ENCODE data around the gene GCFC2. TPM values are rescaled to one million over a fixed set of nuclear protein-coding genes. Genes with fewer than 3 reads are reported as not detected.

Gene GCFC2
- total RNA-seq, 1 experiment from 2014 or later = 22.5 TPM

DNA sequence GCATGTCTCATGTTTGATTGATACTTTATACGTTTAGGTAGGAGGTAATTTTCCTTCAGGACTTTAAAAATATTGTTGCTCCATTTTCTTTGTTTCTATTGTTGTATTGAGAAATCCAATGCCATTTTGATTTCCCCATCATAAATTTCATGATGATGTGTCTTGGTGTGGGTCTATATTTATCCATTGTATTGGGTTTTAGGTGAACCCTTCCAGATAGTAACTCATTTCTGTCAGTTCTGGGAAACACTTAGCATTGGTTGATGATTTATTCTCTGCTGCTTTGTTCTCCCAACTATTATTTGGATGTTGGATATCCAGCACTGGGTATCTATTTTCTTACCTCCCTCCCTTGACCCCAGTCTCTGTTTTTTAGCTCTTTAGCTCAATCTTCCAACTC, 54.2 kb downstream of the GCFC2 start:
- H3K4me3 ChIP-seq (ENCODE audit: low read depth, low read length) = no peak overlapping the region
- peaks cover 2% of the 10 kb centered on the region; the same call in 1 of the 2 replicates for H3K36me3 ChIP-seq (ENCODE audit: control insufficient read depth, insufficient read depth, low read length)
- peaks cover 62% of the 10 kb centered on the region for H3K36me3 Mint-ChIP-seq (ENCODE audit: insufficient read depth, unreplicated experiment)

DNA sequence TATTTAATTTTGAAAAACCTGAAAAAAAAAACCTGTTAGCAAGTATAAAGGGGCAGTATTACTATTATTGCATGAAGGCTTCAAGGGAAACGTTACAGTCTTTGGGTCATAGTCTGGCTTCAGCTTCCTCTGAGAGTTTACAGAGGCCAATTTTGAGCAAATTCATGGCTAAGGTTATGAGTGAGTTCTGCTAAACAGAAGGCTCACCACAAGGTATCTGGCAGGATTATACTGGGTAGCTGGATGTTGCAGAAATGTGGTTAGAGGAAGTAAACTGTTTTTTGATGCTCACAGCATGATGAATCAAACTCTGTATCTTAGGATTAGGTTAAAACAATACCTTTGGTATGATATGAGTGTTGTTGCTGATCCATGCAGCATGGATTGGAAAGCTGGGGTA, 54.9 kb downstream of the GCFC2 start:
- Histone ChIP-seq H3K9me3 (no peaks in the 10 kb centered on the region), H3K4me3 (ENCODE audit: low read depth, low read length) (no peak overlapping the region), H3K36me3 (ENCODE audit: control insufficient read depth, insufficient read depth, low read length) (peaks cover 1% of the 10 kb centered on the region; the same call in 1 of the 2 replicates), H3K27me3 (replicated peaks; ENCODE audit: control insufficient read depth, insufficient read depth, low read length) (no peaks in the 10 kb centered on the region), H3K4me1 (no peaks in the 10 kb centered on the region)
- H3K9me3 Mint-ChIP-seq (ENCODE audit: unreplicated experiment) = no peaks in the 10 kb centered on the region
- TF ChIP-seq, protein P1, sequence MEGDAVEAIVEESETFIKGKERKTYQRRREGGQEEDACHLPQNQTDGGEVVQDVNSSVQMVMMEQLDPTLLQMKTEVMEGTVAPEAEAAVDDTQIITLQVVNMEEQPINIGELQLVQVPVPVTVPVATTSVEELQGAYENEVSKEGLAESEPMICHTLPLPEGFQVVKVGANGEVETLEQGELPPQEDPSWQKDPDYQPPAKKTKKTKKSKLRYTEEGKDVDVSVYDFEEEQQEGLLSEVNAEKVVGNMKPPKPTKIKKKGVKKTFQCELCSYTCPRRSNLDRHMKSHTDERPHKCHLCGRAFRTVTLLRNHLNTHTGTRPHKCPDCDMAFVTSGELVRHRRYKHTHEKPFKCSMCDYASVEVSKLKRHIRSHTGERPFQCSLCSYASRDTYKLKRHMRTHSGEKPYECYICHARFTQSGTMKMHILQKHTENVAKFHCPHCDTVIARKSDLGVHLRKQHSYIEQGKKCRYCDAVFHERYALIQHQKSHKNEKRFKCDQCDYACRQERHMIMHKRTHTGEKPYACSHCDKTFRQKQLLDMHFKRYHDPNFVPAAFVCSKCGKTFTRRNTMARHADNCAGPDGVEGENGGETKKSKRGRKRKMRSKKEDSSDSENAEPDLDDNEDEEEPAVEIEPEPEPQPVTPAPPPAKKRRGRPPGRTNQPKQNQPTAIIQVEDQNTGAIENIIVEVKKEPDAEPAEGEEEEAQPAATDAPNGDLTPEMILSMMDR (IDR thresholded peaks at IDR 0.05; ENCODE audit: insufficient read depth in 1 of 2, low read depth in 1 of 2, low read length in 1 of 2, severe bottlenecking in 1 of 2, unreplicated experiment in 1 of 2) = no peak
- no peaks in the 10 kb centered on the region for H3K4me1 Mint-ChIP-seq (ENCODE audit: low read depth, unreplicated experiment)
- ChIA-PET CTCF (interaction anchor here (1.5 kb wide), 1 partner anchor 14 kb away, joined by 4 read pairs; no protein-coding TSS in a partner anchor), POLR2A (interaction anchor here (0.6 kb wide), 1 partner anchor 20 kb away, joined by 6 read pairs; no protein-coding TSS in a partner anchor)
- DNase-seq = no peak
- H3K27ac Mint-ChIP-seq (ENCODE audit: unreplicated experiment) = no peak overlapping the region
- no peaks in the 10 kb centered on the region for H3K27me3 Mint-ChIP-seq (ENCODE audit: insufficient read depth, unreplicated experiment)
- BruUV-seq (replicated peaks) = no TSS peak
- intact Hi-C loops (cut with micrococcal nuclease; ENCODE audit: unreplicated experiment) = no loop called here
- H3K4me3 Mint-ChIP-seq (ENCODE audit: unreplicated experiment) = no peak overlapping the region
- H3K36me3 Mint-ChIP-seq (ENCODE audit: insufficient read depth, unreplicated experiment) = peaks cover 64% of the 10 kb centered on the region

More for the DNA sequence above, 54.2 kb downstream of the GCFC2 start:
- TF ChIP-seq, protein P1 (IDR thresholded peaks at IDR 0.05; ENCODE audit: insufficient read depth in 1 of 2, low read depth in 1 of 2, low read length in 1 of 2, severe bottlenecking in 1 of 2, unreplicated experiment in 1 of 2) = no peak
- no peaks in the 10 kb centered on the region for H3K27me3 ChIP-seq (replicated peaks; ENCODE audit: control insufficient read depth, insufficient read depth, low read length)
- H3K4me1 Mint-ChIP-seq (ENCODE audit: low read depth, unreplicated experiment) = no peaks in the 10 kb centered on the region
- POLR2A ChIA-PET = no interaction called here
- no peak overlapping the region for H3K4me3 Mint-ChIP-seq (ENCODE audit: unreplicated experiment)
- no peaks in the 10 kb centered on the region for H3K9me3 ChIP-seq
- intact Hi-C loops (cut with micrococcal nuclease; ENCODE audit: unreplicated experiment) = no loop called here
- no peak overlapping the region for H3K27ac Mint-ChIP-seq (ENCODE audit: unreplicated experiment)
- no TSS peak for BruUV-seq (replicated peaks)
- no peaks in the 10 kb centered on the region for H3K4me1 ChIP-seq
- DNase-seq = no peak
- H3K9me3 Mint-ChIP-seq (ENCODE audit: unreplicated experiment) = no peaks in the 10 kb centered on the region
- CTCF ChIA-PET = interaction anchor here (1.5 kb wide), 1 partner anchor 15 kb away, joined by 4 read pairs; no protein-coding TSS in a partner anchor
- H3K27me3 Mint-ChIP-seq (ENCODE audit: insufficient read depth, unreplicated experiment) = no peaks in the 10 kb centered on the region

DNA sequence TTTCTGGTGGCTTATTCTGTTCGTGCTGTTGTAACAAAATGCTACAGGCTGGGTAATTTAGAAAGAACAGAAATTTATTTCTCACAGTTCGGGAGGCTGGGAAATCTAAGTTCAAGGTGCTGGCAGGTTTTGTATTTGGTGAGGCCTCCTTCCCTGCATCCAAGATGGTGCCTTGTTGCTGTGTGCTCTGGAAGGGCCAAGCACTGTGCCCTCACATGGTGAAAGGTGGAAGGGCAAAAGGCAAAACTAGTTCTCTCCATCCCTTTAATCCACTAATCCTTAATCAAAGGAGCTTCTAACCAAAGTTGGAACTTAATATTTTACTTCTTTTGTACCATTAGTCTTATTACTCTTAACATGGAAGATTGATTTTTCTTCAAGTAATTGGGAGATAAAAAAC, 56.7 kb downstream of the GCFC2 start:
- Histone ChIP-seq H3K4me3 (ENCODE audit: low read depth, low read length) (no peak overlapping the region), H3K27me3 (replicated peaks; ENCODE audit: control insufficient read depth, insufficient read depth, low read length) (no peaks in the 10 kb centered on the region), H3K4me1 (no peaks in the 10 kb centered on the region), H3K36me3 (ENCODE audit: control insufficient read depth, insufficient read depth, low read length) (peaks cover 4% of the 10 kb centered on the region; the same call in 1 of the 2 replicates), H3K9me3 (no peaks in the 10 kb centered on the region)
- H3K9me3 Mint-ChIP-seq (ENCODE audit: unreplicated experiment) = no peaks in the 10 kb centered on the region
- no peaks in the 10 kb centered on the region for H3K27me3 Mint-ChIP-seq (ENCODE audit: insufficient read depth, unreplicated experiment)
- H3K27ac Mint-ChIP-seq (ENCODE audit: unreplicated experiment) = no peak overlapping the region
- H3K4me1 Mint-ChIP-seq (ENCODE audit: low read depth, unreplicated experiment) = no peaks in the 10 kb centered on the region
- no TSS peak for BruUV-seq (replicated peaks)
- ChIA-PET POLR2A (no interaction called here), CTCF (no interaction called here)
- peaks cover 74% of the 10 kb centered on the region for H3K36me3 Mint-ChIP-seq (ENCODE audit: insufficient read depth, unreplicated experiment)
- H3K4me3 Mint-ChIP-seq (ENCODE audit: unreplicated experiment) = no peak overlapping the region
- intact Hi-C loops (cut with micrococcal nuclease; ENCODE audit: unreplicated experiment) = no loop called here
- no peak for DNase-seq
- TF ChIP-seq, protein P1 (IDR thresholded peaks at IDR 0.05; ENCODE audit: insufficient read depth in 1 of 2, low read depth in 1 of 2, low read length in 1 of 2, severe bottlenecking in 1 of 2, unreplicated experiment in 1 of 2) = no peak
